RWPE1 (cell line): ENCODE results near the gene KRTAP13-3.
A peak's percentile ranks its signal among the peaks of the same experiment; 100 is the strongest.

Experiments used
- CTCF ChIA-PET: fragments of 350-600 bp; sonication (Branson Sonifier 250); formaldehyde crosslinking; extraction: SDS; loops from one replicate; lab custom pipeline; 2021; lab: Yijun Ruan, JAX
- POLR2A ChIA-PET: fragments of 400-600 bp; formaldehyde crosslinking; extraction: SDS; loops from one replicate; lab custom pipeline; 2020; ENCODE audit warnings: antibody characterized with exemption; ENCODE audit not compliant: low non-redundant PET; lab: Yijun Ruan, JAX
- DNase-seq: peaks from one replicate; pipeline ENCODE4 v3.0.0; 2012; ENCODE audit warnings: low spot score
- H3K27ac ChIP-seq: fragments of 450-650 bp; 2 replicates; pipeline ENCODE4 v1.5.1; 2017
- CTCF ChIP-seq: fragments of 450-650 bp; conservative IDR thresholded peaks from 2 replicates; pipeline ENCODE4 v1.5.1; 2017; ENCODE audit warnings: low read depth, mild to moderate bottlenecking

Gene KRTAP13-3

GRCh38 chr21:30415993-30416392 is 9.7 kb downstream of the KRTAP13-3 start:
- TF ChIP-seq CTCF = no peak
- ChIA-PET CTCF (interaction anchor here (0.6 to 0.7 kb wide), 2 partner anchors 9 to 399 kb away, joined by 3 read pairs; no protein-coding TSS in a partner anchor), POLR2A (no interaction called here)
- no peak for DNase-seq
- no peak overlapping the region for H3K27ac ChIP-seq

GRCh38 chr21:30408782-30409494 is 16.8 kb downstream of the KRTAP13-3 start:
- CTCF ChIA-PET = interaction anchor here (0.6 to 0.8 kb wide), 9 partner anchors 9 to 1203 kb away, joined by 3 to 6 read pairs (median 3); no protein-coding TSS in a partner anchor
- H3K27ac ChIP-seq = no peak overlapping the region
- DNase-seq = peak; percentile 23
- POLR2A ChIA-PET = no interaction called here
- TF ChIP-seq CTCF = peak; percentile 57

- CTCF ChIA-PET = interaction anchor here (0.6 kb wide), 1 partner anchor 422 kb away, joined by 3 read pairs; no protein-coding TSS in a partner anchor
- no peak for DNase-seq
- POLR2A ChIA-PET = no interaction called here
- TF ChIP-seq CTCF = no peak
- no peak within 1 kb of the TSS for H3K27ac ChIP-seq
These were observed 30.0 kb downstream of the KRTAP13-3 start, which contains the start of gene KRTAP13-1 for GRCh38 chr21:30395731-30396130. KRTAP13-1 (plus strand) TSS chr21:30396031; CDS start chr21:30396087, 56 bp downstream.

GRCh38 chr21:30391492-30392025 is 34.2 kb downstream of the KRTAP13-3 start:
- CTCF ChIA-PET = interaction anchor here (0.6 to 0.7 kb wide), 2 partner anchors 30 to 49 kb away, joined by 3 read pairs; no protein-coding TSS in a partner anchor
- no peak overlapping the region for H3K27ac ChIP-seq
- no peak for DNase-seq
- POLR2A ChIA-PET = no interaction called here
- no peak for TF ChIP-seq CTCF

- DNase-seq = no peak
- ChIA-PET POLR2A (no interaction called here), CTCF (no interaction called here)
- no peak overlapping the region for H3K27ac ChIP-seq
- no peak for TF ChIP-seq CTCF
These were observed 43.5 kb downstream of the KRTAP13-3 start for GRCh38 chr21:30382201-30382600.
